ENCODE measurements around the gene SRPRB. TPM values are rescaled to one million over a fixed set of nuclear protein-coding genes. Genes with fewer than 3 reads are reported as not detected.
"Not testable (repeated sequence)": the region's sequence is repeated elsewhere in the genome, so short reads cannot be mapped to it uniquely, and the experiment has no call there.

Gene SRPRB
- total RNA-seq, 1 donor from 2014 or later, result 52.7 TPM

DNA sequence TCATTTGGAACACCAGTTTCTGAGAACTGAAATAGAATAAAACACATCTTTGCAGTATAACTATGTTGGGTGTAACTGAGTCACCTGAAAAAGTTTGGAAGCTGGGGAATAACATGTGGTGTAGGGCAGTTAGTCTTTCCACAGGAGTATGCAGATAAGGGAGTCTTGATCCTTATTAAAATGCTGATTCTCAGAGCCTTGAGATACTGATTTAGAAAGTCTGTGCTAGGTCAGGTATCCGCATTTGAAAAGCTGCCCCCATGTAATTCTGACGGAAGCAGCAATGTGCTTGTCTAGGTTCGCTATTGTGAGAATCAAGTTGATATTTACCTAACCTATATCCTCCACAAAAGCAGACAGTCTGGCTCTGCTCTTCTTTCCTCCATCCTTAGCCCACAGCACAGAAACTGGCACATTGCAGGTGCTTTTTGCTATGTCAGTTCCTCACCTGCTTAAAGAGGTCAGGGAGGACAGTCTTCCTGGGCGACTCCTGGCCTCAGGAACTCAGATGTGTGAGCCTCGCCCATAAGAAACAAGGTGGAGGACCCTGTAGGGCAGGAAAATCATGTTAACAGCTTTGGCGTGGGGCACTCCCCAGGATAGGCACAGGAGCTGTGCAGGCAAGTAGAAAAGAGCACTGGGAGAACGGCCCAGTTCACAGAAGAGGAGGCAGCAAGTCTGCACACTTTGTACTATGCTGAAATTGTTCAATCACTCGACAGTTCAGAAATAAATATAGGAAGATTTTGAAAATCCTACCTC is 27.6 kb upstream of the SRPRB start:
- no peak for DNase-seq (ENCODE audit: low spot score)

DNA sequence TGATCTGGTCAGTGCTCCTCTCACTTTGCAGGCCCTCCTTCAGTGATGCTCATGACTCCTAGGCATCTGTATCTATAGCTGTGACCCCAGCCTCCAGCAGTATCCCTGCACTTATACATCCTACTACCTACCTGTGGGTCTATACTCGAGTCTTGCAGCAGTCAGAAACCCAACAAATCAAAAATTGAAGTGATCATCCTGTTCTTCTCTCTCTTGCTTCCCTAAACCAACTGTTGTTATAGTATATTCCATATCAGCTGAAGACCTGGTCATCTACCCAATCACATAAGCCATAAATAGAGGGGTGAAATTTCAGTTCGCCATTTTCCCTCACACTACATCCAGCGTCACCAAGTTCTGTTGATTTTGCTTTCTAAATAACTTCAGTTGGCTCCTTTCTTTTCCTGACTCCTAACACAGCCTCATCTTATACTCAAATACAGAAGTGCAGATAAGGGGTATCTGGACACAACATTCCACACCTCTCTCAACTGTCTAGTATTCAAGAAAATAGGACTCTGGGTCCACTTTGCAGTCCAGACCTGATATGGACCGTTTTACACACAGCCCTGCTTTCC is 25.9 kb upstream of the SRPRB start:
- DNase-seq (ENCODE audit: low spot score), result no peak

GRCh38 chr3:133780756-133781155 is 24.9 kb upstream of the SRPRB start:
- DNase-seq (ENCODE audit: low spot score), result not testable (repeated sequence)

GRCh38 chr3:133781570-133781969 is 24.0 kb upstream of the SRPRB start:
- no peak for DNase-seq (ENCODE audit: low spot score)

DNA sequence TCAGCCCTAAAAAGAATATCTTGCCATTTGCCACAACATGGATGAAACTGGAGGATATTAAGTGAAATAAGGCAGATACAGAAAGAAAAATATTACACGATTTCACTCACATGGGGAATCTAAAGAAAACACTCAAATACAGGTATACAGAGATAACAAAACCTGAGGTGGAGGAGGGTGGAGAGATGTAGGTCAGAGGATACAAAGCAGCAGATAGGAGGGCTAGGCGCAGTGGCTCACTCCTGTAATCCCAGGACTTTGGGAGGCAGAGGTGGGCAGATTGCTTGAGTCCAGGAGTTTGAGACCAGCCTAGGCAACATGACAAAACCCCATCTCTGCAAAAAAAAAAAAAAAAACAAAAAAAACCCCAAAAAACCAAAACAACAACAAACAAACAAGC is 23.2 kb upstream of the SRPRB start:
- DNase-seq (ENCODE audit: low spot score), result no peak

GRCh38 chr3:133783762-133784161 is 21.9 kb upstream of the SRPRB start:
- no peak for DNase-seq (ENCODE audit: low spot score)

DNA sequence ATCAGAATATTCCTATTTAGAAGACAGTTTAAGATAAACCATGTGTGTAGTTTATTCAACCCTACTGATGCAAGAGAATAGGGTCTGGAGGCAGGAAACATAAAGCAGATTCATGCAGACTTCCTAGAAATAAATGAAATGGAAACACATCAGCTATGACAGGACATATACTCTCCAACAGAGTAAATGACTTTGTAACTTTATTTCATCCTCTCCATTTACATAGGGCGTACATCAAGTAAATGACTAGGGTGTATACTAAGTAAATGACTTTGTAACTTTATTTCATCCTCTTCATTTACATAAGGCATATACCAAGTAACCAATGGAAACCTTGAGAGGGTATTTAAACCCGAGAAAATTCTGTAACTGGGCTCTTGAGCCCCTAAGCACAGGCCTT is 17.6 kb upstream of the SRPRB start:
- no peak for DNase-seq (ENCODE audit: low spot score)

- no peak for DNase-seq (ENCODE audit: low spot score)
Measured at GRCh38 chr3:133792171-133792763, 13.3 kb upstream of the SRPRB start.

DNA sequence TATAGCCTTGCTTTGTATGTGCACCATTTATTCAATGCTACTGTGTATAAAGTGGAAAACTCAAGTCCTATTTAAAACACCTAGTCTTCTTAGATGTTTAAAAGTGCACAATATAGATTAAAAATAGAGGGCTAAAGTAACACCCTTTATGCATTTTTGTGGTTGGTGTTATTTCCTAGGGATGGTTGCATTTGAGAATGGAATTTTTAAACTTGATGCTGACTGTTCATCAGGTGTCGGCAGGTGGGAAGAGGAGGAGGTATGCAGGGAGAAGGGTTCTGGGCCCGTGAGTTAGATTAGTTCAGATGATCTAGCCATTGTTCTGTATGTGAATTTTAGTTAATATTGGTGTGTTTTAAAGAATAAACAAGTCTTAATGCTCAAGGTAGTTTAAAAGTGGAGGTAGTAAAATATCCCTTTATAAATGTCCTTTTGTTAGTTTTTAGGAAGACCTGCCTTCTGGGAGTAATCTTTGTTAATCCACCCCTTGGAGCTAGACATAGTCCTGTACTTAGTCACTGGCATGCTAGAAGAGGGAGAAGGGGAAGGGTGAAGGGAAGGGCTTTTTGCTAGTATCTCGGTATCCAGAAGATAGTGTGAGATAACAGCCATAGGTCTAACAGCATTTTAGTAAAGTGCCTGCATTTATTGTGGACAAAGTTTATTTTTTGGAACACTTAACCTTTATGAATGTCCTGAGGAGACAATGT is 8.1 kb upstream of the SRPRB start:
- DNase-seq (ENCODE audit: low spot score), result no peak

DNA sequence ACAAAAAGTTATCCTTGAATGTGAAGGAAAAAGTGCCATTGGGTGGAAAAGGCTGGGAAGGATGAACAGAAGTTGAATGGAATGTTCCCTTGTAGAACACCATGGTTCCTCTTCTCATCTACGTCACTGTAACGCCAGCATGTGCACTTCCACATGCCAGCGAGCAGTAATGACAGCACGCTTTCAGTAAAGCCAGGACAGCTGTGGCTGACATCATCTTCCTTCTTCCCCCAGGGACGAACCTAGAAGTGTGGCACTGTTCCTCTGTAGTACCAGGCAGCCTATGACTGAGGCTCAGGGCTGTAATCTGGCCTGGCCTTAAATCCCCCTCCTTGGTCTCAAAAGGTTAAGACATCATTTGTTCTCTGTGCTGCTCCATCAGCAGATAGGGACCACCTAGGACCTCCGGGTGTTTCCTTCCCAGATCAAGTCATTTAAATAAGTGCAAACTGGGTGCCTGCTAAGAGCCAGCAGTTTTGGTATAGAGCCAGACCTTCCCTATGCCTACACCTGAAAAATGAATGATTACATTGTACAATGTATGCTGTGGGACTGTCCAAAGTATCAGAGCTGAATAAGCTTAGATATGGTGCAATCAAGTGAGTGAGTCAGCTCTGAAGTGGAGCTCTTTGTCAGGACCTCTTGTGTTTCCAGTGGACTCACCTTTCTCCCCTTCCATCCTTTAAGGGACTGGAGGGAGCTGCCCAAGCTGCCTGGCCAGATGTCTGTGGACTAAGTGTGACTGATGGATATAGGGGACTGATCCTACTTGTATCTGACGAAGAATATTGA is 5.6 kb upstream of the SRPRB start:
- DNase-seq (ENCODE audit: low spot score), result no peak

GRCh38 chr3:133803469-133803868 is 2.1 kb upstream of the SRPRB start:
- no peak for DNase-seq (ENCODE audit: low spot score)

- no peak for DNase-seq (ENCODE audit: low spot score)
Measured at GRCh38 chr3:133804896-133805295, 719 bp upstream of the SRPRB start.

GRCh38 chr3:133805384-133805701 is 272 bp upstream of the SRPRB start:
- no peak for DNase-seq (ENCODE audit: low spot score)

DNA sequence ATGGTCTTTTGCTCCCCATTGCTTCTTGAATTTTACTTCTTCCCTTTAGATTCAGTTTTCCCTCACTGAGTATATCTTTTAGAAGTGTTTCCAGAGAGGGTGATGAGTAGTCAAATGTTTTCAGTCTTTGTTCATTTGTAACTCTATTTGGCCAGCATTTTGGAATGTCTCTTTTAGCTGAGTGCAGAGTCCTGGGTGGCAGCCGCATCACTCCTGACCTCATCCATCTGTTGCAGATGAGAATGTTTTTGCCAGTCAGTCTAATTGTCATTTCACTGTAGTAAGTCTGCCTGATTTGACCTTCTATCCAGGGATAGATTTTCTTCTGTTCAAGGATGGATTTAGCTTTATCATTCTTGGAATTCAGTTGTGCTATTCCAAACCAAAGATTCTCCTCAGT is 7.3 kb downstream of the SRPRB start:
- no peak for DNase-seq (ENCODE audit: low spot score)

DNA sequence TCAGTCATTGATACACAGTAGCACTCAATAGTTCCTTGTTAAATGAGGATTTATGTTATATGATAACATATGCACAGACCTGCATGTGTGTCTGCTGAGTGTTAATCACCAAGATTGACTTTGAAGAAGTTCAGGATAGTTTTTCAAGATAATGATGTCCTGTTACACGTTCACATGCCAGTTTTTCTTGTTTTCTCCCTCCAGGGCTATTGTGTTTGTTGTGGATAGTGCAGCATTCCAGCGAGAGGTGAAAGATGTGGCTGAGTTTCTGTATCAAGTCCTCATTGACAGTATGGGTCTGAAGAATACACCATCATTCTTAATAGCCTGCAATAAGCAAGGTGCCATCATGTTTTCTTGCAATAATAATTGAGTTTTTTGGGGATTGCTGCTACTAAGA is 9.8 kb downstream of the SRPRB start:
- DNase-seq (ENCODE audit: low spot score), result no peak

- DNase-seq (ENCODE audit: low spot score), result no peak
Measured at GRCh38 chr3:133820129-133820528, 14.5 kb downstream of the SRPRB start.

DNA sequence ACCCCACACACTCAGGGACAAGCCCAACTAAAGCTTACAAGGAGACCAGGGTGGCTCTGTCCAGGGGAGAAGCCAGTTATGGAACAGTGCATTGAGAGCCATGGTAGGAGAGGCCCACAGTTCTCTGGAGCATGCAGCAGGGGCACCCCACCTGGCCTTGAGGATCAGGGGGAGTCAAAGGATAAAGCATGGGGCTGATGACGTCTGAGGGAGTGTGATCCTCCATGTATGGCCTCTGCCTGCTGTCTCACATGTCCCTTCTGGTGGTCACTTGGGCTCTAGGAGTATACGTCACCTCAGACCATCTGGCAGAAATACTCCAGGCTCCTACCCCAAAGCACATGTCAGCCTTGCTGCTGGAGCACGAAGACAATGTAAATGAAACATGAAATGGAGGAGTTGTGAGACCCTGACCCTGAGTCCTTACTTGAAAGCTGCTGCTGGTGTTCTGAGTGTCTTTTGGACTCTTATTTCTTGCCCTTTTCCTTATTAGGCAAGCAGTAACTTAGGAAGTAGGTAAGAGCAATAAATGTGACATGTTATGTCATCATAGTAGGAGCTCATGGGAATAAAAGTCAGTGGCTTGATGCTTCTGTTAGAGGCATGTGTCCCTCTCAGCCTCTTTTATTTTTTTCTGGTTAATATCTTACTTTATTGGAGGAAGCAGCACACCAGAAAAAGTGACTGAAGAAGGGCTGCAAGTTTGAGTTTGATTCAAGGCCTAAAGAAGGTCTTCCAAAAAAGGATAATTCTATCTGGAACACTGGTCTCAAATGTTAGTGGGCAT is 15.5 kb downstream of the SRPRB start:
- no peak for DNase-seq (ENCODE audit: low spot score)

DNA sequence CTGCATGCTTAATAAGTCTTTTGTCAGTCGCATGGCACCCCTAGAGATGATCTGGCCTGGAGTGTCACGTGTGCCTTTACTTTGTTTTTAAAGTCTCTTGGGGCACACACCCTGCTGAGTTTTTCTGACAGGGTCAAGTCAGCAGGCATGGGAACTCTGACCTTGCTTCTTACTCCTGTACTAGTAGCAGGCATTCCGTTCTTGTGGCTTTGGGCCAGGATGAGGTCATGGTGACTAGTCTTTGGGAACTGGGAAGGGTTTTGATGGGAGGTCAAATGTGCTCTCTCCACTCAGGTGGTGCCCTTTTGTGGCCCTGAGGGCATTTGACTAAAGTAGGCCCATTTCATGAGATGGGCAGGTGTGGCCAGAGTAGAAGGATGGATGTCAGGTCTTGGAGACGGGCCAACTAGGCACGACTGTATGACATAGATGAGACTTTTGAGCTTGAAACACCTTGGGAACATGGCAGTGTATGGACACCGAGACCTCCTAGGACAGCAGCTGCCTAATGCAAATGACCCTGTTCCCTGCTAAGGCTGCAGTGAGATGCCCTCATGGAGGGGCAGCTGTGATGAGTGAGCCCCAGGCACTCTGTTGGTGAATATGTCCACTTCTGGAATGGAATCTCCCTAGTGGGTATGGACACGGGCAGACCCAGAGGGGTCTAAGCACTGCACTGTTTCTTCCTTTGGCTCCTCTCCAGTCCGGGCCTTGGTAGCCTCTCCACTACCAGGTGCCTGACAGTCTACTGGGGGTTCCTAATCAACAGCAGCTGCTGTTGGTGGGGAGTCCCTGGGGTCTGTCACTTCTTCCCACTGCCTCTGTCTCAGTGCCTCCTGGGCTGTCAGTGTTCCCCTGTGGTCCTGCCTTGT is 16.4 kb downstream of the SRPRB start:
- no peak for DNase-seq (ENCODE audit: low spot score)

DNA sequence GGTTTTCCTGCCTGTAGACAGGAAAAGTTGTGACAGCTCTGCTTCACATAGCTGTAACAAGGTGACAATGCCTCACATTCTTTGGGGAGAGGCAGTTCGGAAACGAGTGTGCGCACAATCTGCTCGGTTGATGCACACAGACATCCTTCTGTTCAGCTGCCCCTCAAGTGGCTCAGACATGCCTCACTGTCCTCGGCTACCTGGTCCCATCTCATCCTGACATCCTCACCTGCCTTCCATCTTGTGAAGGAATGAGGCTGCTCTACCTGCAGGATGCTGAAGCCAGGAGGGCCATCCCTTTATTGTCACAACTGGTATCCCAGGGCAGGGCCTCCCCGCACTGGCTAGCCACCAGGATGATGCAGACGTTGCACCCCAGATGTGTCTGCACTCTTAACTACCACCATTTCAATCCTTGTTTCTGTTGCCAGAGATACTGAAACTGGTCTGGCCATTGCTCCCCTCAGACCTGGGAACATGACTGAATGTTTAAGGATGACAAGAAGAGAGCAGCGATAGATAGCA is 19.4 kb downstream of the SRPRB start:
- no peak for DNase-seq (ENCODE audit: low spot score)
